ENCODE data around the gene OGDHL. TPM values are rescaled to one million over a fixed set of nuclear protein-coding genes. Genes with fewer than 3 reads are reported as not detected.

Gene OGDHL
- total RNA-seq, 2 donors from 2014 or later: 2.6 to 4.3 TPM

DNA sequence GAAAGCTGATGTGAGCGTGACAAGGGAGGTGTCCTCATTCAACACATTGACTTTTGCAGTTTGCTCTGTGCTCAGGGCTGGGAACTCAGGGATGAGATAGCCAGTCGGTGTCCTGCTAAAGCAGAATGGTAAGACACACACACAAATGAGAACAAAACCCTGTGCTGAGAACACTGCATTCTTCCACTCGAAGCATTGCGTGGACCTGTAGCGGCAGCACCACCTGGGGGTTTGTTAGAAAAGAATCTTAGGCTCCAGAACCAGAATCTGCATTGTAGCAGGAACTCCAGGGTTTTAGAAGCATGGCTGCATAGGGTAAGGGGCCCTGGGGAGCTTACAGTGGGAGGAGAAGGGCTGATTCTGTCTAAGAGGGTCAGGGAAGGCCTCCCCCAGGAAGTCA lies 21.5 kb upstream of the OGDHL start:
- 36 to 52% methylated on average over 5 of the region's 5 CpGs for WGBS, 2 donors
- ATAC-seq: no peak
- H3K27ac ChIP-seq: no peak overlapping the region
- H3K4me1 ChIP-seq: no peaks in the 10 kb centered on the region
- intact Hi-C loops (cut with DNase I): no loop called here
- H3K27me3 ChIP-seq: no peaks in the 10 kb centered on the region
- H3K9me3 ChIP-seq: no peaks in the 10 kb centered on the region
- DNase-seq: no peak
- H3K4me3 ChIP-seq: no peak overlapping the region
- no peaks in the 10 kb centered on the region for H3K36me3 ChIP-seq (replicated peaks in 1 of 2; ENCODE audit: insufficient read depth in 1 of 2, low read depth in 2 of 2)
- no peak for TF ChIP-seq POLR2A (IDR thresholded peaks at IDR 0.05)
- no peak for TF ChIP-seq CTCF (IDR thresholded peaks at IDR 0.05)

GRCh38 chr10:49781247-49781646 lies 19.1 kb upstream of the OGDHL start:
- intact Hi-C loops (cut with DNase I): no loop called here
- ATAC-seq: no peak
- no peak overlapping the region for H3K27ac ChIP-seq
- TF ChIP-seq POLR2A (IDR thresholded peaks at IDR 0.05) (no peak), CTCF (IDR thresholded peaks at IDR 0.05) (no peak)
- DNase-seq: no peak
- H3K9me3 ChIP-seq: no peaks in the 10 kb centered on the region
- no peak overlapping the region for H3K4me3 ChIP-seq
- no peaks in the 10 kb centered on the region for H3K36me3 ChIP-seq (replicated peaks in 1 of 2; ENCODE audit: insufficient read depth in 1 of 2, low read depth in 2 of 2)
- H3K27me3 ChIP-seq: no peaks in the 10 kb centered on the region
- H3K4me1 ChIP-seq: no peaks in the 10 kb centered on the region

- ATAC-seq (no peak), DNase-seq (no peak)
- no peak overlapping the region for H3K27ac ChIP-seq
- no peaks in the 10 kb centered on the region for H3K9me3 ChIP-seq
- no peaks in the 10 kb centered on the region for H3K36me3 ChIP-seq (replicated peaks in 1 of 2; ENCODE audit: insufficient read depth in 1 of 2, low read depth in 2 of 2)
- TF ChIP-seq CTCF (IDR thresholded peaks at IDR 0.05): no peak
- TF ChIP-seq POLR2A (IDR thresholded peaks at IDR 0.05): no peak
- H3K4me3 ChIP-seq: no peak overlapping the region
- intact Hi-C loops (cut with DNase I): no loop called here
- H3K4me1 ChIP-seq: no peaks in the 10 kb centered on the region
- no peaks in the 10 kb centered on the region for H3K27me3 ChIP-seq
- WGBS, 2 donors: 57 to 65% methylated on average over 3 of the region's 3 CpGs
These were observed 16.1 kb upstream of the OGDHL start for GRCh38 chr10:49778197-49778596.

GRCh38 chr10:49776851-49777250 lies 14.7 kb upstream of the OGDHL start:
- no peaks in the 10 kb centered on the region for H3K4me1 ChIP-seq

More at GRCh38 chr10:49776851-49777250, 14.7 kb upstream of the OGDHL start:
- 65 to 68% methylated on average over 4 of the region's 4 CpGs for WGBS, 2 donors
- Histone ChIP-seq H3K36me3 (replicated peaks in 1 of 2; ENCODE audit: insufficient read depth in 1 of 2, low read depth in 2 of 2) (no peaks in the 10 kb centered on the region), H3K27me3 (no peaks in the 10 kb centered on the region), H3K9me3 (no peaks in the 10 kb centered on the region), H3K27ac (no peak overlapping the region), H3K4me3 (no peak overlapping the region)
- intact Hi-C loops (cut with DNase I): no loop called here
- DNase-seq (no peak), ATAC-seq (no peak)
- TF ChIP-seq CTCF (IDR thresholded peaks at IDR 0.05) (no peak), POLR2A (IDR thresholded peaks at IDR 0.05) (no peak)
